ENCODE data around the gene COA1.
A peak's percentile ranks its signal among the peaks of the same experiment; 100 is the strongest.

Gene COA1

DNA sequence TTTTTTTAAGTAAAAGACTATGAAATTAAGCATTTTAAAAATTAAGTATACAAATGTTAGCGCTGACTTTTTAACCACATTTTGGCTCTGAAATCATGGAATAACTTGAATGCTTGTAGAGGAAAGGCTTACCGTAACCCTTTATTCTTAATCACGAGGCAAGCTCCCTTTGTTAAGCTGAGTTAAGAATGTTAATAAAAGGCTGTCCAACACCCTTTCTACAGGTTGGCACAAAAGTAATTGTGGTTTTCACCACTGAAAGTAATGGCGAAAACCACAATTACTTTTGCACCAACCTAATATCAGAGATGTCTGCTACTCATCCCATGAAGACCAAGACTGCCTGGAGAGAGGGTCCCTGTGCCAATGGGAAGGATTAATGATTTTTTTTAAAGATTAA lies 75.9 kb downstream of the COA1 start:
- no peak for DNase-seq (ENCODE audit: low read depth)

DNA sequence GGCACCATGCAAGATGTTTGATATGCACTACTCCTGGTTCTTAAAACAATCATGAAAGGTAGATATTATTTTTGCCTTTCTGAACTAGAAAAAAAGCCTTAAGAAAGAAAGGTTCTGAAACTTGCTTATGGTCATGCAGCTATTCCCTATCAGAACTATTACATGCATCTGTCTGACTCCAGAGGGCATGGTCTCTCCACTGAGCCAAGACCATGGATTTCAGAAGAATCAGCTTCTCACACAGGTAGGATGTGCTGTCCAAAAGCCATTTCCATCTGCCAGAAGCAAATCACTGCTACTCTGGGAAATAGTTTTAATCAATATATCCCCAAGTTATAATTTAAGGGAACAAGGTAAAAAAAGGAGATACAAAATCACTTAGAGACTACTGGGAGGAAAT lies 77.0 kb downstream of the COA1 start:
- no peak for DNase-seq (ENCODE audit: low read depth)

DNA sequence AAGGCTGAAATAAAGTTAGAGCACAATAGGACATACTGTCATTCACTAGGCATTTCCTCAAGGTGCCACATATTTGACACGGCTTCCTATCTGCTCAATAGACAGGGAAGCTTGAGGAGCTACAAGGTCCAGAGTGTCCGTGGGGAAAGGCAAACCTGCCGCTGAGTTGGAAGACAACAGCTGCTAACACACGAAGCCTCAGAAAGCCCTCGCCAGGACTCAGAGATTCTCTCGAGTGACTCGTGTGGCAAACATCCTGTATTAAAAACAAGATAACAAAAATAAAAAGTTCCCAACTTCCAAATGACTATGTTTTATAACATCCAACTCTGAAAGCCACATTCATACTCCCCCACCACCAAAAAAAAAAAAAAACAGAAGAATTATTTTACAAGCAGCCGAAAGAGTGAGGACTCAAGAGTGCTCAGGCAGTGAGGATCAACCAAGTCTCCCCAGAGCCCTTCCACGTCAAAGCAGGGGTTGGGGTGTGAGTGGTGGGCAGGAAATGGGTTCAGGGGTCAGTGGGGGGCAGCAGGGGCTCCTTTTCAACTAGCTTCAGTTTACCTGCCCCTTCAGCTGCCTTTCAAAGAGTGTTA lies 78.8 kb downstream of the COA1 start:
- DNase-seq (ENCODE audit: low read depth), result no peak

DNA sequence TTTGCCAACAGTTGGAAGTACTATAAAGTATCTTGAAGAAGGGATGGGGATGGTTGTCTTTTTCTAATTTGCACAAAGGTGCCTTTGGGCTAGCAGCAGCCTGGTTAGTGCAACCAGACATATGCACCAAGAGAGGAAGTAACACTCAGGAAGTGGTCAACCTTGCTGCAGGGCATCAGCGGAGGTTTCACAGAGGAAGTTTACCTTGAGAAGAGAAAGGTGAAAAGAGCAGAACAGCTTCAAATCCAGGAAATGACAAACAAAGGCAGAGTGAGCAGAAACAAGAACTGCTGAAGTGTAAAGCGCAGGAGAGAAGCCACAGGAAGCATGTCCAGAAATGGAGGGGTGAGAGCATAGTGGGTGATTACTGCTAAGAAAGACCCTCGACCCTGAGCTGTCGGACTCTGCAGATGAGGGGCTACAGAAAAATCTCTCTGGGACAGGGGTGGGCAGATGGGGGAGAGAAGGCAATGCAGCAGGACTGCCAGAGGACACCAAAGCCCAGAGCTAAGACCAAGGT lies 79.5 kb downstream of the COA1 start:
- DNase-seq (ENCODE audit: low read depth), result peak; percentile 55

DNA sequence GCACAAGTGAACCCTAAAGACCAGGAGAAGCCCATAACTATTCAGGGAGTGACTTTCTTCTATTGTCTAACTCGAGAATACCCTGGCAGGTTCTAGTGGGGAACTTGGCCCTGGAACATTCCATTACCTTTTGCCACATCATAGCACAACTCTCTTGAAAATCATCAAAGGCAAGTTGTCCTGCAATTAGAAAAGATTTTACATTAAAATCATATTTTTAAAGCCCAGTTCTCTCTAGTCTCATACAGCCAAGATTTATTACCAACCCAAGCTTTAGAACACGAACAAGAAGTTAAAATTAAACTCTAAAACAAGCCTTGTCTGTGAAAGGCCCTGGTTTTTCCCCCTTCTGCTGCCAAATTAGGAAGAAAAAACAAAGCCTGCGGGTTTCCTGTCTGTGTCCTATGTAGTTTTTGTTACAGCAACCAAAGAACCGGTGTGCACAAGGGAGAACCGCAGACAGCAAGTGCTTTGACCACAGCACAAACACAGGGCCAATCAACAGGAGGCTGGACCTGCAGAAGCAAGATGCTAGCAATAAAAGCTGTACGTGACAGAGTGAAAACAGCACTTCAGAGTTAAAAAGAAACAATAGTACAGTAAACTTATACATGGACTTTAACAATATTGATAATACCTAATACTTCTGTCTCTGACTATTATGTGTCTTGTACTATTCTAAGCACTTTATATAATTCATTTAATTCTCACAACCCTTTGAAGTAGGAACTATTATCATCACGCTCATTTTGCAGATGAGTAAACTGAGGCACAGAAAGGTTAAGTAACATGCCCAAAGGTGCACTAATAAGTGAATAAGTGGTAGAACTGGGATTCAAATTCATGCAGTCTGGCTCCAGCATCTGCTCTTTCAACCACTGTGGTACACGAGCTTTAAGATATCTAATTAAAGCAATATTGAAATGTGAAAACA lies 80.6 kb downstream of the COA1 start:
- DNase-seq (ENCODE audit: low read depth), result peak; percentile 55

DNA sequence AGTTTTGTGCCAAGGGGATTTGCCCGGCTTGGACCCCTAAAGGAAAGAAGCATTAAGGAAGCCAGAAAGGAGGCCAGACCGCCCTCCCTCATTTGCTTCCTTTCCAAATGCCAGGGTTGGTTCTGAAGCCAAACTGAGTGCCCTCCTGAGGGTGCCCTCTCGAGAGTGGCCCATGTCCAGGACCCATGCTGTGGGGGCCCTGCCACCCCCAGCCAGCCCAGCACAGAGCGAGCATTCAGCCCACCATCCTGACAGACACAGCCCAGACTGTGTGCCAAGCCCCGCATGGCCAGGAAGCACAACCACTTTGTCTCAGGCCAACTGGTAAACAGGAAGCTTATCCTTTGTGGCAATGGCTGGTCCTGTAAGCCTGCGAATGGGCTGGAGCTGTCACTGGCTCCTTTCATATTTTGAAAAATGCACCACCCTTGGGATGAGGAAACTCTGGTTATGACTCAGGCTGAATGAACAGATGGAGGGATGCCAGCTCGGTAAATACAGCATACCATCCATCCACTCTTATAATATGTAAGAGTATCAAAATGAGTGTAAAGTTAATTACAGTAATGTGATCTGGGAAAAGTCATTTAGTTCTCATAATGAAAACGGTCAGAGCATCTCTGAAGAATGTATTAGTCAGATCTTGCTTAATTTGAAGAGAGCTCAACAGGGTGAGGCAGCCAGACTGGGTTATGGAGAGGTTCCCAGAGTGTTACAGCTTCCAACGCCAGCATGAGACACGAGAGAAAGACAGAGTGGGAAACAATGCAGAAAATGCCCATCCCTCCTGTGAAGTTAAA lies 81.5 kb downstream of the COA1 start:
- no peak for DNase-seq (ENCODE audit: low read depth)

DNA sequence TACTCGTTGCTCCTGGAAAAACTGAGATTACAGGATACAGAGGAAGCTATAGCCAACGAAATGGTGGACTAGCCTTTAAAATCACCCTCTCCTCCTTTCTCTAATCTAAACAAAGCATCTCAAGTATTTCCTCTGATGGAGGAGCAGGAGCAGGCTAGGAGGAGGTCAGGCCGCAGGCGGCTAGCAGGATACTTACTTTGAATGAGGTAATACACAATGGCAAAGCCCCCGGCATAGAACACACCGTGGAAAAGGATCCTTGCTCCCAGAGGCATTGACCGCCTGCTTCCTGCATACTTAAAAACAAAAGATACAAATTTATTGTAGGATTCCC lies 82.0 kb downstream of the COA1 start:
- no peak for DNase-seq (ENCODE audit: low read depth)

DNA sequence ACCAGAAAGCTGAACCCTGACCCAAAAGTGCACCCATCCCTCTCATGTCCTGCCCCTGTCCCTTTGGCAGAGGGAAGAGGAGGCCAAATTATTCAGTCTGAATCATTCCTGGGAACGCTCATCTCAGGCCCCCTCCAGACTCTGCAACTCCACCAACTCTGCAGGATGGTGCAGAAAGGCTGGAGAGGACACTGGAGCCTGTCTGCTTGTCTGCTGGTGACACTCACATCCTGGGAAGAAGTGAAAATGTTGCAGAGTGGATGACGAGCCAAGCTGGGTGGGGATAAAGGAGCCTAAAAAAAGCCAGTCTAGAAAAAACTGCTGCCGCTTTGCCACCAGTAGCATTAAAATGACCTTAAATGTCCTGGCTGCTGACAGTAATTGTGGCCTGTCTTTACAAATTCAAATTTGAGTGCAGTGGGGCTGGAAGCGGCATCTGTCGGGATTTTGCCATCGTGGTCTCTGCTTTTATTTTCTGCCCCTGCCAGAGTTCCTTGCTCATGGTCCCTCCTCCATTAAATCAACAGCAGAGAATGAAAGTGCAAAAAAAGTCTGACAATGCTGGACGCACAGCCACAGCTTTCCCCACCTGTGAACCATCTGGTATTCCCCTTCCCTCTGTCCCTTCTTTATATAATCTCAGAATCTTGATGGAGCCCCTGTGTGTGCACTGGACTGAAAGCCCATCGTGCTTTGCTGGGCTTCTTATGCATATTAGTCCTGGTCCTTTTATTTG lies 82.6 kb downstream of the COA1 start:
- no peak for DNase-seq (ENCODE audit: low read depth)

DNA sequence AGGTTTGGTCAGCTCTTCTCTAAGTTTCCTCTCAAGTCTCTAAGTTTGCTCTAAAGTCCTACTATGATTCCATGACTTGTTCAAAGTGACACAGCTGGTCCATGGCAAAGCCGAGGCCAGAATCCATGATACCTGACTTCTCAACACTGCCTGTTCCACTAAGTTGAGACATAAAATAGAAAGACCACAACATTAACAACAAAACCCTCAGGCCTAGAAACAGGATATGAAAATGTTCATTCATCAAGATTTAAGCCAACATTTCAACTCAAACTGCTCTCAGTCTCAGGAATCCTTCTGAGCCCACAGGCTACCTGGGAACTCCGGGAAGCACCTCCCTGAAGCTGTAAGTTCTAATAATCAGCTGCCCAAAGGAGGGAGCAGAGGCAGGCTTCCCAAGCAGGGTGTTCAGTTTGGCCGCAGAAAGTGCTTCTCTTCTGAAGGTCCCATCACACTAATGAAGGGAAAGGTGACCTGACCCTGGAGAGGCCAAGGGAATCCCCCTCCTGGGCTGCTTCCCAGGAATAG lies 83.6 kb downstream of the COA1 start:
- DNase-seq (ENCODE audit: low read depth), result no peak

DNA sequence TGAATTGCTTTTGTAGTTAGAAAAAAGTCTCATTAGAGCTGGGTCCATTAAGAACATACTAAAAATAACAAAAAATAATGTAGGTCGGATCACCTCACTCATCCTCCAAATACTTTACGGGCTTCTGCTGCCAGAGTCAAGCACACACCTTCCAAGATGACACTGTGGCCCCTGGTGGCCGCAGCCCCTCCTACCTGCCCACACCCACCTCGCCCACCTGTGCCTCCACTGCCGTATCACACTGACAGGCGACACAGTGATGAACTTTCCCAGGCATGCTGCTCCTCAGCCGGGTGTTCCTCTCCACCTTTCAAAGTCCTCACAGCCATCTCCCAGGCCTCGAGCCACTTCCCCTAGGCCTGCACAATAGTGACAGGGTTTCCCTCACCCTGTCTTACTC lies 85.5 kb downstream of the COA1 start:
- DNase-seq (ENCODE audit: low read depth), result no peak

DNA sequence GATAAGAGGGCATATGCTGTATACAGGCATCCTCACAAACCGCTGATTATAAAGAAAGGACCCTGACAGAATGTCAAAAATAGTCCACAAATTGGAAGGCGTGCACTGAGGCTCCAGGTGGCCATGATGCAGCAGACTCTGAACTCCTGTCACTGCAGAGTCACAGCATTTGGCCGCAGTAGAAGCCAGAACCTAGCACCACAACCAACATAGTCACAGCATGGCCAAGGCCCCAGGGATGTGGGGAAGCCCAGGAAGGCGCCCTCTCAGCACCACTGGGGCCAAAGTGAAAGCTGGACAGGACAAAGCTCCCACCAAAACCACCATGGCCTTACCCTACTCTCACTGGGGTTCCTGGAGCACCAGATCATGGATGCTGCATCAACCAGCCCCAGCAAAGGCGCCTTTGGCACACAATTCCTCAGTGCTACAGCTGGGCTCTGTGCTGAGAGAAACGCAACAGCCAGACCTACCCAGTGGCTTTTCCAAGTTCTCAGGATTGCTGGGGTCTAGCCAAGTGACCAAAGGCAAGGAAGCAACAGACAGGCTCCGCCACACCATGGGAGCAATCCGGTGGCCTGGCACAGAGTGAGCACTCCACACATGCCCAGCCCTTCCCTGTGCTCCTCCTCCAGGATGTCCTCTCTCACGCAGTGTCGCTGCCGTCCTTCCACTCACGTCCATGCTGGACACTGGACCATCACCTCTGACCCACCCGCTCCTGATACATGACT lies 86.3 kb downstream of the COA1 start:
- DNase-seq (ENCODE audit: low read depth), result no peak

DNA sequence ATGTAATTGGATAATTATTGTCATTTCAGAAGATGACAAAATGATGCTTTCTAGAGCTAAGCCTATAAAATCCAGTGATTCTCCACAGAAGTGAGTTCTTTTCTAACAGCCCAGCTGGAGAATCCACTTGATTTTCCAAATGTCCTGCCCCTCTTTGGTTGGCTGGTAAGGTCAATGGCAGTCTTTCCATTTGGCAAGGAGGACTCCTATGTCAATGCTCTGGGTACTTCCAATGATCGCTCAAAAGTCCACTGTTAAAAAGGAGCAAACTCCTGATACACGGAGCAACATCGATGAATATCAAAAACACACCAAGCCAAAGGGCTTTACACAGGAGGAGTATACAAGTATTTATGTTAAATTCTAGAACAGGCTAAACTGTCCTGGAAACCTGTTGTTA lies 88.6 kb downstream of the COA1 start:
- DNase-seq (ENCODE audit: low read depth), result no peak

DNA sequence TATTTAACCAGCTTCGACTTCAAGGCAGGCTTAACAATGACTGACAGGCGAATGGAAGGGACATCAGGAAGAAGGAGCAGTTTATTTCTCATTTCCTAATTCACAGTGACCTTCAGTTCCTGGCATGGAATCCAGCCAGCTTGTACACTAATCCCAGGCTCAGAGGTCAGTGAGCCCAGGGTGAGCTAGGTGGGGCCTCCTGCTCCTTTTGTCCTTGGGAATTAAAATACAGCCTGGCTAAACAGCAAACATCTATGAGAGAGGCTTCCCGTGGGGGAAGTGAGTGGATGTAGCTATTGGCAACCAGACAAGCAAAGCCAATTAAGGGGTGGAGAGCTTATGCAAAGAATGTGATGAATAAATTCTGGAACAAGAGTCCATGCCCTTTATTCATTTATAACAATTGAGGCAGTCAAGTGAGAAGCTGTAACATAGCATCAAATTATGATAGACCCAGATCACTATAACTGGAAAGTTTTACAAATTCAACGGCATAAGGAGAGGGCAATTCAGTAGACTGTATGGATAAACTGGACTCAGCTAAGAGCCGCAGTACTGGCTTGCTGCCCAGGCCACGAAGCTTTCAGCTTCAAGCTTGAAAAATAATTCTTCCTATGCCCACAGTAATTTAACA lies 89.3 kb downstream of the COA1 start:
- DNase-seq (ENCODE audit: low read depth), result no peak

DNA sequence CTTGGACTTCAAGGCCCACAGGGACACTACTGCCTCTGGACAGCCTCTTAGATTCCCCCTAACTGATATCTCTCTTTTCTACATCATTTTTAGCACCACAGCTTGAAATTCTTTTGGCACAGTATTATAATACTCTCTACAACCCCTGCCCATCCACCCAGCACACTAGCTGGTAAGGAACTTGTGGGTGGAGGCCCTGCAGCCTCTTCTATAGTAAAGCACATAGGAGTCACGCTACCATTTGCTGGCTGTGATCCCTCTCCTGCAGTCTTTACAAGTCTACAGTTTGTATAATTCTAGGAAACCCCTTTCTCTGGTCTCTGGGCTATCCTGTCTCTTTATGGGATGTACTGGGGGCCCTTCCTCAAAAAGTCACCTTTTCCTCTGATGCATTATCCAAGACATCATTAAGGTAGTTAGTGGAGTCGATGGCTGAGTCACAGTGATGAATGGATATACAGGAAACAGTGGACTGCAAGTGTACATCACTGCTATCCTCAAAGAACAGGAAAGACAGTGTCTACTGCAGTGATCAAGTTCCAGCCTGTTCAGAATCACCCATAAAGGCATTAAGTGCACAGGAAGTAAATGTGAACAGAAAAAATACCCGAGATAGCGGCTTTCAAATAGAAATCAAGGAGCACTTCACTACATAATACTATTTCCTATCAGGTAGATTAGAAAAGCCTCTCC lies 92.1 kb downstream of the COA1 start:
- no peak for DNase-seq (ENCODE audit: low read depth)

DNA sequence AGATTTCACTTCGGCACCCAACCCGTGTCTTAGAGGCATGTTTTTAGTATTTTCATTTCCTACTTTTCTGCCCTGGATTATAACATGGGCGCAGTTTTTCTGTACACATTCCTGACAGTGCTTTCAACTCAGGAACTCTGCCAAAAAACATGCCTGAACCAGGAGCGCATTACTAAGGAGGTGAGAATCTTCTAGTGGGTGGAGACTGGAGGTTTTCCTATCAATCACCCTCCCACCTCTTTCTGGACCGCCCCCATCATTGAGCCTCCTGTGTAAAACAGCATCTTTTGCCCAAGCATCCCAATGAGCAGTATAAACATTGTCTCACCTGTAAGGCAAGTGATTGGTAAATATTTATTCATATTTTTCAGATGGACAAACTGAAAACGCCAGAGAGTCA lies 93.2 kb downstream of the COA1 start:
- DNase-seq (ENCODE audit: low read depth), result no peak

DNA sequence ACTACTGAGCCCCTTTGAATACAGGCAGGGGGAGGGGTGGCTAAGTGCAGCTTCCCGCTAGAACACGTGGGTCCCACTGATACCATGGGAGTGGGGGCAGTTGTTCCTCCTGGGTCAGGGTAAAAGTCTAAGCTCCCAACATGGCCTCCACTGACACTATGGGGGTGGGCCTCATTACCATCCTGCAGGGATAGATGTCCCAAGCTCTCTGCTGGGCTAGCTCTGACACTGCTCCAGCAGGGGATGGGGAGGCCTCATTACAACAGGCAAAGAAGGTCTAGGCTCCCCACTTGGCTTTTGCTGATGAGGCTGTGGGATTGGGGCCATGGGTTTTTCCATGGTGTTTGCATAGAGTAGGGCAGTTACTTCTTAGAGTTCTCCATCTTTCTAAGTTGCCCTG lies 94.9 kb downstream of the COA1 start:
- DNase-seq (ENCODE audit: low read depth), result no peak

DNA sequence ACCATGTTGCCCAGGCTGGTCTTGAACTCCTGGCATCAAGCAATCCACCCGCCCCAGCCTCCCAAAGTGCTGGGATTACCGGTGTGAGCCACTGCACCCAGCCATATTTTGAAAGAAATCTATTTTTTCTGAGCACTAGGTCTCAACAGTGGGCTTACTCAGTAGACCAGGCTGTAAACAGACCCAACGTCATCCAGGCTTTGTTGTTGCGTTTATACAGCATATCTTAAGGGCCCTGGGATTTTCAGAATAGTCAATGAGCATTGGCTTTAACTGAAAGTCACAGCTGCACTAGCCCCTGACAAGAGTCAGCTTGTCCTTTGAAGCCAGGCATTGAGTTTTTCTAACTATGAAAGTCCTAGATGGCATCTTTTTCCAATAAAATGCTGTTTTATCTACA lies 96.6 kb downstream of the COA1 start:
- no peak for DNase-seq (ENCODE audit: low read depth)

DNA sequence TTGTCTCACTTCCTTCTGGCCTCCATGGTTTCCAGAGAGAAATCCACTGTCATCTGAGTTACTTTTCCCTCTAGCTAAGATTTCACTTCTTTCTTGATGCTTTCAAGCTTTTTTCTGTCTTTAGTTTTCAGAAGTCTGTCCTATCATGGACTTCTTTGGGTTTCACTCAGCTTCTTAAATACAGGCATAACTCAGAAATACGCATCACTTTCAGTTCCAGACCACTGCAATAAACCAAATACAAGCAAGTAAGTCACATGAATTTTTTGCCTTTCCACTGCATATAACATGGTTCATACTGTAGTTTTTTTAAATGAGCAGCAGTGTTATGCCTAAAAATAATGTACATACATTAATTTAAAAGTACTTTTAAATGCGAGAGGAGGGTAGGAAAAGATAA lies 97.8 kb downstream of the COA1 start:
- no peak for DNase-seq (ENCODE audit: low read depth)

DNA sequence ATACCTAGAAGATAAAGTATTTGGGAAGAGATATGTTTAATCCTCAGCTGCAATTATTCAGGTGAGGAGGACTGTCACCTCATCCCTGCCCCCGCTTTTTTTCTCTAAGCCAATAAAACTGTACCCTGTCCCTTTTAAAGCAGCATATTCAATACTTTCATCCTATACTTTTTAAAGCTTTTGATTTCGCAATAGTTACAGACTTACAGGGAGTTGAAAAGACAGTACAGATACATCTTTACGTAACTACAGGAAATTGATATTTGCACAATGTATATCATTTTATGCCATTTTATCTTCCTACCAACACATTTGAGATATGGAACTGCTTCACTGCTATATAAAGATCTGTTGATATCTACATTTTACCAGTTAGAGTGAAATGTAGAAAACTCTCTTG lies 98.8 kb downstream of the COA1 start:
- DNase-seq (ENCODE audit: low read depth), result no peak

DNA sequence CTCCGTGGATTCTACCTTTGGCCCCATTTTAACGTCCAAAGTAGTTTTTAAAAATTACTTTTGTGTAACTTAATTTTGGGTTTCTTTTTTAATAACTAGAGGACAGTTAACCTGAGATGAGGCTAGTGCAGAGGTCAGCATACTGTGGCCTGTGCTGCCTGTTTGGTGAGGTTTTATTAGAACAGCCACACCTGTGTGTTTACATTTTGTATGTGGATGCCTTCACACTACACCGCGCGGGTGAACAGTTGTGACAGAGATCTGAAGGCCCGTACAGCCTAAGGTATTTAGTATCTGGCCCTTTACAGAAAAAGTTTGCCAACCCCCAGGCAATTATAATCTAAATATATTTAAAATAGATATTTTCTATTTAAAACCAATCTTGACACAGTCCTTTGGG lies 99.5 kb downstream of the COA1 start:
- no peak for DNase-seq (ENCODE audit: low read depth)

Measured in activated T-helper 1 cell treated with Interleukin-2 at 50 U/mL for 16 hours (primary cell).